ENCODE data around the gene C1QTNF6.
A peak's percentile ranks its signal among the peaks of the same experiment; 100 is the strongest.

The C1QTNF6 gene

DNA sequence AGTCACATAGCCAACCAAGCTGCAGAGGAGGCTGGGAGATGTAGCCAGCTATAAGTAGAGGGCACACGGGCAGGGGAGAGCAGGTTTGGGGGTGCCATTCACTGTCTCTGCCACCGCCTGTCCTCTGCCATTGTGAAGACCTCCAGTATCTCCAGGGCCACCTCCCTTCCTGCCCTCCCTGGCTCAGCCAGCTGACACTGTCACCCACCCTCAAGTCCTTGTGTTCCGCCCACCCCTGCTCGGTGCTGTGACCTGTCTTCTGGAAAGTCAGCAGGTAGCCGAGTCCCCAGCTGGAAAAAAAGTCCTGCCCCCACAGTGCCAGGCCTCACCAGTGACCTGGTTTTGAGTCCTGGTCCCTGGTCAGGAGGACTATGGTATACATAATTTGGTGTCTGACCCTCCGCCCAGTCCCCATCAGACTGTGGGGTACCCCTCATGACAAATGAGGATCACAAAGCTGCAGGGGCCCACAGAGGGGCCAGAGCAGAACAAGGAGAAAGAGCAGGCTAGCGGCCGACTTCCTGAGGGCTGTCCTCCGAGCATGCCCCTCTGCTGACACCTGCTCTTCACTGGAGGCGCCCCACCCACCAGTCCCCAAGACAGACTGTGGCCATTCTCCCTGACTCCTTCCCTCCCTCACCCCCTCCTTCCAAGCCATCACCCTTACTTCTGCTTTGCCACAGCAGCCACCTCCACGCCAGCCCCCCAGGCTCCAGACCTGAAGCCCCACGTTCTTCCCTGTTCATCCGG lies 31.2 kb downstream of the C1QTNF6 start:
- POLR2A ChIA-PET = no interaction called here
- H3K4me1 ChIP-seq (ENCODE audit: control insufficient read depth, insufficient read depth, low read length) = no peaks in the 10 kb centered on the region

GRCh38 chr22:37155971-37156370 lies 32.1 kb downstream of the C1QTNF6 start:
- no peaks in the 10 kb centered on the region for H3K4me1 ChIP-seq (ENCODE audit: control insufficient read depth, insufficient read depth, low read length)
- no peak overlapping the region for H3K27ac ChIP-seq (ENCODE audit: extremely low read depth, low read depth, low read length)
- no peaks in the 10 kb centered on the region for H3K9me3 ChIP-seq (ENCODE audit: control insufficient read depth, insufficient read depth, low read depth, low read length)
- no peaks in the 10 kb centered on the region for H3K36me3 ChIP-seq (ENCODE audit: control insufficient read depth in 2 of 2, insufficient read depth in 1 of 2, low read length in 2 of 2)
- POLR2A ChIA-PET = no interaction called here
- H3K4me3 ChIP-seq (ENCODE audit: low read depth, low read length) = no peak overlapping the region
- CTCF ChIA-PET = interaction anchor here (1.2 to 1.8 kb wide), 2 partner anchors 10 to 21 kb away, joined by 3 to 5 read pairs; no protein-coding TSS in a partner anchor
- TF ChIP-seq ATF2 (tag by site-specific recombination; IDR thresholded peaks at IDR 0.05; ENCODE audit: low read depth) (no peak), MZF1 (tag by site-specific recombination; IDR thresholded peaks at IDR 0.05; ENCODE audit: borderline replicate concordance) (no peak), ZBTB49 (tag by site-specific recombination; IDR thresholded peaks at IDR 0.05; ENCODE audit: low read depth) (no peak), SETDB1 (IDR thresholded peaks at IDR 0.05; ENCODE audit: insufficient read length, low read length) (no peak), ZNF518A (tag by site-specific recombination; conservative IDR thresholded peaks at IDR 0.05; ENCODE audit: low read depth) (no peak), ZNF571 (tag by site-specific recombination; IDR thresholded peaks at IDR 0.05) (no peak), ZNF48 (tag by site-specific recombination; IDR thresholded peaks at IDR 0.05) (no peak)
- TF ChIP-seq, protein P1, sequence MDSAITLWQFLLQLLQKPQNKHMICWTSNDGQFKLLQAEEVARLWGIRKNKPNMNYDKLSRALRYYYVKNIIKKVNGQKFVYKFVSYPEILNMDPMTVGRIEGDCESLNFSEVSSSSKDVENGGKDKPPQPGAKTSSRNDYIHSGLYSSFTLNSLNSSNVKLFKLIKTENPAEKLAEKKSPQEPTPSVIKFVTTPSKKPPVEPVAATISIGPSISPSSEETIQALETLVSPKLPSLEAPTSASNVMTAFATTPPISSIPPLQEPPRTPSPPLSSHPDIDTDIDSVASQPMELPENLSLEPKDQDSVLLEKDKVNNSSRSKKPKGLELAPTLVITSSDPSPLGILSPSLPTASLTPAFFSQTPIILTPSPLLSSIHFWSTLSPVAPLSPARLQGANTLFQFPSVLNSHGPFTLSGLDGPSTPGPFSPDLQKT (IDR thresholded peaks at IDR 0.05; ENCODE audit: borderline replicate concordance, low read depth, low read length) = no peak
- TF ChIP-seq, protein P2, sequence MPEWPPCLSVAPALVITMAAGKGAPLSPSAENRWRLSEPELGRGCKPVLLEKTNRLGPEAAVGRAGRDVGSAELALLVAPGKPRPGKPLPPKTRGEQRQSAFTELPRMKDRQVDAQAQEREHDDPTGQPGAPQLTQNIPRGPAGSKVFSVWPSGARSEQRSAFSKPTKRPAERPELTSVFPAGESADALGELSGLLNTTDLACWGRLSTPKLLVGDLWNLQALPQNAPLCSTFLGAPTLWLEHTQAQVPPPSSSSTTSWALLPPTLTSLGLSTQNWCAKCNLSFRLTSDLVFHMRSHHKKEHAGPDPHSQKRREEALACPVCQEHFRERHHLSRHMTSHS (tag by site-specific recombination; IDR thresholded peaks at IDR 0.05) = no peak

More for the DNA sequence above, 31.2 kb downstream of the C1QTNF6 start:
- H3K4me3 ChIP-seq (ENCODE audit: low read depth, low read length) = no peak overlapping the region
- no peaks in the 10 kb centered on the region for H3K36me3 ChIP-seq (ENCODE audit: control insufficient read depth in 2 of 2, insufficient read depth in 1 of 2, low read length in 2 of 2)
- no peak overlapping the region for H3K27ac ChIP-seq (ENCODE audit: extremely low read depth, low read depth, low read length)
- no peak for TF ChIP-seq ZNF785 (tag by site-specific recombination; IDR thresholded peaks at IDR 0.05)
- 0 out of 2 replicates have a peak, but pooled peaks have one; percentile 16 for TF ChIP-seq ZNF341 (tag by site-specific recombination; IDR thresholded peaks at IDR 0.05; ENCODE audit: low read depth)
- TF ChIP-seq, protein P3, sequence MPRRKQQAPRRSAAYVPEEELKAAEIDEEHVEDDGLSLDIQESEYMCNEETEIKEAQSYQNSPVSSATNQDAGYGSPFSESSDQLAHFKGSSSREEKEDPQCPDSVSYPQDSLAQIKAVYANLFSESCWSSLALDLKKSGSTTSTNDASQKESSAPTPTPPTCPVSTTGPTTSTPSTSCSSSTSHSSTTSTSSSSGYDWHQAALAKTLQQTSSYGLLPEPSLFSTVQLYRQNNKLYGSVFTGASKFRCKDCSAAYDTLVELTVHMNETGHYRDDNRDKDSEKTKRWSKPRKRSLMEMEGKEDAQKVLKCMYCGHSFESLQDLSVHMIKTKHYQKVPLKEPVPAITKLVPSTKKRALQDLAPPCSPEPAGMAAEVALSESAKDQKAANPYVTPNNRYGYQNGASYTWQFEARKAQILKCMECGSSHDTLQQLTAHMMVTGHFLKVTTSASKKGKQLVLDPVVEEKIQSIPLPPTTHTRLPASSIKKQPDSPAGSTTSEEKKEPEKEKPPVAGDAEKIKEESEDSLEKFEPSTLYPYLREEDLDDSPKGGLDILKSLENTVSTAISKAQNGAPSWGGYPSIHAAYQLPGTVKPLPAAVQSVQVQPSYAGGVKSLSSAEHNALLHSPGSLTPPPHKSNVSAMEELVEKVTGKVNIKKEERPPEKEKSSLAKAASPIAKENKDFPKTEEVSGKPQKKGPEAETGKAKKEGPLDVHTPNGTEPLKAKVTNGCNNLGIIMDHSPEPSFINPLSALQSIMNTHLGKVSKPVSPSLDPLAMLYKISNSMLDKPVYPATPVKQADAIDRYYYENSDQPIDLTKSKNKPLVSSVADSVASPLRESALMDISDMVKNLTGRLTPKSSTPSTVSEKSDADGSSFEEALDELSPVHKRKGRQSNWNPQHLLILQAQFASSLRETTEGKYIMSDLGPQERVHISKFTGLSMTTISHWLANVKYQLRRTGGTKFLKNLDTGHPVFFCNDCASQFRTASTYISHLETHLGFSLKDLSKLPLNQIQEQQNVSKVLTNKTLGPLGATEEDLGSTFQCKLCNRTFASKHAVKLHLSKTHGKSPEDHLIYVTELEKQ (tag by site-specific recombination; IDR thresholded peaks at IDR 0.05; ENCODE audit: borderline replicate concordance) = no peak
- no peak for TF ChIP-seq SALL2 (tag by site-specific recombination; IDR thresholded peaks at IDR 0.05; ENCODE audit: borderline replicate concordance)
- no peak for TF ChIP-seq ZNF10 (tag by site-specific recombination; IDR thresholded peaks at IDR 0.05)
- no peaks in the 10 kb centered on the region for H3K9me3 ChIP-seq (ENCODE audit: control insufficient read depth, insufficient read depth, low read depth, low read length)
- CTCF ChIA-PET = interaction anchor here (0.6 to 1.8 kb wide), 7 partner anchors 8 to 69 kb away, joined by 3 to 5 read pairs (median 4); no protein-coding TSS in a partner anchor
